GM12865 (cell line): Measurements from ENCODE around the gene FANCC.

Experiments
- DNase-seq: peaks from one replicate; pipeline ENCODE4 v3.0.0; 2010; ENCODE audit warnings: low read depth
- H3K4me3 ChIP-seq: 2 replicates; pipeline ENCODE4 v1.5.1; 2011; ENCODE audit warnings: mild to moderate bottlenecking, low read depth, low read length, control low read depth
- CTCF ChIP-seq: IDR thresholded peaks from 2 replicates; pipeline ENCODE4 v1.5.1; 2011; ENCODE audit warnings: low read length, control low read depth, low read depth, inconsistent platforms; ENCODE audit not compliant: insufficient read depth; ENCODE audit errors: missing control alignments

The FANCC gene

GRCh38 chr9:95174038-95174437 is 143.5 kb downstream of the FANCC start:
- H3K4me3 ChIP-seq = no peak overlapping the region
- no peak for TF ChIP-seq CTCF
- DNase-seq = no peak

- TF ChIP-seq CTCF = no peak
- H3K4me3 ChIP-seq = no peak overlapping the region
- DNase-seq = no peak
Measured at GRCh38 chr9:95171596-95171995, 145.9 kb downstream of the FANCC start.

GRCh38 chr9:95171001-95171400 is 146.5 kb downstream of the FANCC start:
- no peak for TF ChIP-seq CTCF
- peak; percentile 52 for DNase-seq
- no peak overlapping the region for H3K4me3 ChIP-seq

- H3K4me3 ChIP-seq = no peak overlapping the region
- DNase-seq = peak; percentile 83
- TF ChIP-seq CTCF = peak; percentile 77
Measured at GRCh38 chr9:95167998-95168397, 149.5 kb downstream of the FANCC start.

- no peak overlapping the region for H3K4me3 ChIP-seq
- TF ChIP-seq CTCF = no peak
- DNase-seq = no peak
Measured at GRCh38 chr9:95165004-95165403, 152.5 kb downstream of the FANCC start.

- no peak overlapping the region for H3K4me3 ChIP-seq
- peak; percentile 31 for DNase-seq
- no peak for TF ChIP-seq CTCF
Measured at GRCh38 chr9:95157481-95158151, 159.9 kb downstream of the FANCC start.

- no peak for DNase-seq
- TF ChIP-seq CTCF = no peak
- H3K4me3 ChIP-seq = no peak overlapping the region
Measured at GRCh38 chr9:95156074-95156473, 161.4 kb downstream of the FANCC start.
